Measurements from ENCODE around the gene EEPD1.

The EEPD1 gene

DNA sequence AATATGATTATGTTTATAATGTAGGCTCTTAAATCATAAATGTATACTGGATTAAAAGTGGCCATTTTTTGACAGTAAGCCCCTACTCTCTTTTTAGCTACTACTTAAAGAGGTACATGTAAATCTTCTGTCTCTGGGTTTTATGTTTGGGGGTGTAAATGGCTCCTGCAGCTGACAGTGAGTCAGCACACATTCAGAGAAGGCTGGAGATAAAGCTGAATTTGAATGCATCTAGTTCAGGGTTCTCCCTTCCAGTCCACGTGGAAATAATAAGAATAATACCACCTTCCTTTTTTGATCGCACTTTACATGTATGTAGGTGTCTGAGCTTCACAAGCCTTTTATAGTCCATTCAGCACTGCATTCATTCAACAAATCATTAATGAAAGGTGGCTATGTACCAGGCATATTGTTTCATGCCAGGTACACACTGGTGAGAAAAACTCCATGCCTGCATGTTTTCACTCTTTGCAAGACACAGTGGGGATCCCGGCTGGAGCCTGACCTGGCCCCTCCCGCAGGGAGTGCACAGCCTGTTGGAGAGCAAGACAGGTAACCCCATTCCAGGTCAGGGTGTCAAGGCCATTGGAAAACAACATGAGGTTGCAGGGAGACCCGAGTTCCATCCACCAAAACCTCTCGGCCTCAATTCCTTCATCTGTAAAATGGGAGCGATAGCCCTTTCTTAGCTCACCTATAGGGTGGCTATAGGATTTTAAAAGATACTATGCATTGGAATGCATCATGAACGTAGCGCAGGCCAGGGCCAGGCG is 129.1 kb downstream of the EEPD1 start:
- TF ChIP-seq, protein P1, sequence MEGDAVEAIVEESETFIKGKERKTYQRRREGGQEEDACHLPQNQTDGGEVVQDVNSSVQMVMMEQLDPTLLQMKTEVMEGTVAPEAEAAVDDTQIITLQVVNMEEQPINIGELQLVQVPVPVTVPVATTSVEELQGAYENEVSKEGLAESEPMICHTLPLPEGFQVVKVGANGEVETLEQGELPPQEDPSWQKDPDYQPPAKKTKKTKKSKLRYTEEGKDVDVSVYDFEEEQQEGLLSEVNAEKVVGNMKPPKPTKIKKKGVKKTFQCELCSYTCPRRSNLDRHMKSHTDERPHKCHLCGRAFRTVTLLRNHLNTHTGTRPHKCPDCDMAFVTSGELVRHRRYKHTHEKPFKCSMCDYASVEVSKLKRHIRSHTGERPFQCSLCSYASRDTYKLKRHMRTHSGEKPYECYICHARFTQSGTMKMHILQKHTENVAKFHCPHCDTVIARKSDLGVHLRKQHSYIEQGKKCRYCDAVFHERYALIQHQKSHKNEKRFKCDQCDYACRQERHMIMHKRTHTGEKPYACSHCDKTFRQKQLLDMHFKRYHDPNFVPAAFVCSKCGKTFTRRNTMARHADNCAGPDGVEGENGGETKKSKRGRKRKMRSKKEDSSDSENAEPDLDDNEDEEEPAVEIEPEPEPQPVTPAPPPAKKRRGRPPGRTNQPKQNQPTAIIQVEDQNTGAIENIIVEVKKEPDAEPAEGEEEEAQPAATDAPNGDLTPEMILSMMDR (IDR thresholded peaks at IDR 0.05; ENCODE audit: extremely low read depth, insufficient read depth, missing control alignments), result no peak
- DNase-seq (ENCODE audit: low spot score), result no peak
- in situ Hi-C loops (cut with MboI; ENCODE audit: low pct_unique_long_range_greater_than_20kb, low sequenced_read_pairs, unreplicated experiment), result no loop called here

DNA sequence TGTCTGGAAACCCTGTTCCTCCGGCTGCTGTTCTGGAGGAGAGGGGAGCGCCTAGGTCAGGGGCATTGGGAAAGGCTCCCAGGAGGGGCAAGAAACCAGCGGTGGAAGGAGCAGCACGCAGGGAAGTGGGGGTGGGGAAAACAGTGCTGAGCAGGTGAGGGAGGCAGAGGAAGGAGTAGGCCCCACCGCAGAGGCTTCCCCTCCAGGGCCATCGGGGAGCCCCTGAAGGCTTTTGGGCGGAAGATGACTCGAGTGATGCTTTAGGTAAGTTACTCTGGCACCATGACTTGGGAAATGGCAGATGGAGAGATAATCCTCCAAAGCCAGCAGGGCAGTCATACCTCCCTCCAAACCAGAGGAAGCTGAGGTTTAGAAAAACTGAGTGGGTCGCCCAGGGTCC is 130.1 kb downstream of the EEPD1 start:
- in situ Hi-C loops (cut with MboI; ENCODE audit: low pct_unique_long_range_greater_than_20kb, low sequenced_read_pairs, unreplicated experiment), result no loop called here
- no peak for DNase-seq (ENCODE audit: low spot score)
- TF ChIP-seq, protein P1 (IDR thresholded peaks at IDR 0.05; ENCODE audit: extremely low read depth, insufficient read depth, missing control alignments), result no peak

- peak; percentile 55 for DNase-seq (ENCODE audit: low spot score)
- in situ Hi-C loops (cut with MboI; ENCODE audit: low pct_unique_long_range_greater_than_20kb, low sequenced_read_pairs, unreplicated experiment), result no loop called here
- TF ChIP-seq, protein P1 (IDR thresholded peaks at IDR 0.05; ENCODE audit: extremely low read depth, insufficient read depth, missing control alignments), result peak; percentile 0
These were observed 130.7 kb downstream of the EEPD1 start for GRCh38 chr7:36283711-36284130.

GRCh38 chr7:36284456-36285090 is 131.5 kb downstream of the EEPD1 start:
- no peak for DNase-seq (ENCODE audit: low spot score)

GRCh38 chr7:36285276-36285675 is 132.2 kb downstream of the EEPD1 start:
- in situ Hi-C loops (cut with MboI; ENCODE audit: low pct_unique_long_range_greater_than_20kb, low sequenced_read_pairs, unreplicated experiment), result no loop called here
- TF ChIP-seq, protein P1 (IDR thresholded peaks at IDR 0.05; ENCODE audit: extremely low read depth, insufficient read depth, missing control alignments), result no peak
- no peak for DNase-seq (ENCODE audit: low spot score)

More at GRCh38 chr7:36284456-36285090, 131.5 kb downstream of the EEPD1 start:
- in situ Hi-C loops (cut with MboI; ENCODE audit: low pct_unique_long_range_greater_than_20kb, low sequenced_read_pairs, unreplicated experiment), result no loop called here
- TF ChIP-seq, protein P1 (IDR thresholded peaks at IDR 0.05; ENCODE audit: extremely low read depth, insufficient read depth, missing control alignments), result peak; percentile 31

- TF ChIP-seq, protein P1 (IDR thresholded peaks at IDR 0.05; ENCODE audit: extremely low read depth, insufficient read depth, missing control alignments), result no peak
- in situ Hi-C loops (cut with MboI; ENCODE audit: low pct_unique_long_range_greater_than_20kb, low sequenced_read_pairs, unreplicated experiment), result no loop called here
- DNase-seq (ENCODE audit: low spot score), result no peak
These were observed 133.2 kb downstream of the EEPD1 start for GRCh38 chr7:36286226-36286625.
